GM18951 (cell line): Measurements from ENCODE around the gene MSH5.

Source experiments
- POLR2A ChIP-seq: IDR thresholded peaks from 4 replicates; pipeline ENCODE4 v1.6.1; 2011; ENCODE audit warnings: mild to moderate bottlenecking; ENCODE audit not compliant: insufficient read length, insufficient read depth; ENCODE audit errors: extremely low read depth
- in situ Hi-C: fragments of 300-500 bp; cut with MboI; formaldehyde crosslinking; loops from one replicate; pipeline ENCODE4 v1.12.0; 2022; ENCODE audit warnings: low sequenced_read_pairs, mixed read lengths, inconsistent platforms; ENCODE audit not compliant: unreplicated experiment

MSH5 gene

GRCh38 chr6:31739639-31740396, at the start of gene MSH5:
MSH5 (plus strand) TSS chr6:31740005; CDS start chr6:31740467, 462 bp downstream.
- peak; percentile 65 for TF ChIP-seq POLR2A
- in situ Hi-C loops: no loop called here

GRCh38 chr6:31690231-31691077, 49.4 kb upstream of the MSH5 start:
- no peak for TF ChIP-seq POLR2A
- in situ Hi-C loops: no loop called here

GRCh38 chr6:31691078-31691463, 48.7 kb upstream of the MSH5 start:
- no peak for TF ChIP-seq POLR2A
- in situ Hi-C loops: no loop called here

GRCh38 chr6:31691564-31692108, 48.2 kb upstream of the MSH5 start:
- in situ Hi-C loops: no loop called here
- TF ChIP-seq POLR2A: no peak

- in situ Hi-C loops: no loop called here
- TF ChIP-seq POLR2A: no peak
Observed at GRCh38 chr6:31692353-31692752, 47.5 kb upstream of the MSH5 start.

- TF ChIP-seq POLR2A: no peak
- in situ Hi-C loops: no loop called here
Observed at GRCh38 chr6:31692886-31693285, 46.9 kb upstream of the MSH5 start.

GRCh38 chr6:31693535-31693934, 46.3 kb upstream of the MSH5 start:
- in situ Hi-C loops: no loop called here
- no peak for TF ChIP-seq POLR2A

- in situ Hi-C loops: no loop called here
Observed at GRCh38 chr6:31697555-31697954, 42.2 kb upstream of the MSH5 start.

GRCh38 chr6:31700740-31701401, 38.9 kb upstream of the MSH5 start:
- TF ChIP-seq POLR2A: no peak
- in situ Hi-C loops: no loop called here

More at GRCh38 chr6:31697555-31697954, 42.2 kb upstream of the MSH5 start:
- TF ChIP-seq POLR2A: no peak

- in situ Hi-C loops: no loop called here
- no peak for TF ChIP-seq POLR2A
Observed at GRCh38 chr6:31701666-31702404, 38.0 kb upstream of the MSH5 start.

- no peak for TF ChIP-seq POLR2A
- in situ Hi-C loops: no loop called here
Observed at GRCh38 chr6:31702405-31702818, 37.4 kb upstream of the MSH5 start.
